ENCODE data around the gene IL17RB.

DNA sequence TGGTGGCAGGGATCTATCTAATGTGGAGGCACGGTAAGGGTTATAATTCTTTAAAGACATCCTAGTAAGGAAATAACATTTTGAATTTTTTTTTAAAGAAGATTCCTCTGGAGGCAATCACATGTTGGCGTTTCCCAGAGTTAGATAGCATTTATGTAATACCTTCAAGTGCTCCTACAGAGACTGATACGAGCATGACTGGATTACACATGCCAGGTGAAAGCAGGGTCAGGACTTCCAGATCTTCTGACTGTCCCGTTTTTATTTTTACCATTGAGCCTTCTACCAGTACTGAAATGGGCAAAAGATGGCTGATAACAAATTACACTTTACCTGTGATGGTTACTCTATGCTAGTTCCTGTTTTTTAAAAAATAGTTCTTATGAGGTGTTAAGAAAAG is 13.8 kb downstream of the IL17RB start:
- TF ChIP-seq TCF12 (IDR thresholded peaks at IDR 0.05; ENCODE audit: low read depth) (no peak), EP300 (IDR thresholded peaks at IDR 0.05; ENCODE audit: borderline replicate concordance) (no peak), YY1 (IDR thresholded peaks at IDR 0.05; ENCODE audit: low read depth) (no peak)
- TF ChIP-seq, protein P1, sequence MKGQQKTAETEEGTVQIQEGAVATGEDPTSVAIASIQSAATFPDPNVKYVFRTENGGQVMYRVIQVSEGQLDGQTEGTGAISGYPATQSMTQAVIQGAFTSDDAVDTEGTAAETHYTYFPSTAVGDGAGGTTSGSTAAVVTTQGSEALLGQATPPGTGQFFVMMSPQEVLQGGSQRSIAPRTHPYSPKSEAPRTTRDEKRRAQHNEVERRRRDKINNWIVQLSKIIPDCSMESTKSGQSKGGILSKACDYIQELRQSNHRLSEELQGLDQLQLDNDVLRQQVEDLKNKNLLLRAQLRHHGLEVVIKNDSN (IDR thresholded peaks at IDR 0.05), result no peak

Measured in Ishikawa (cell line).